GM10248 (cell line): ENCODE results near the gene GXYLT1.

Source experiments
- CTCF ChIA-PET: fragments of 300-600 bp; sonication (Branson Sonifier 250); formaldehyde crosslinking; extraction: SDS; loops from one replicate; lab custom pipeline; 2021; ENCODE audit warnings: antibody characterized with exemption; lab: Yijun Ruan, JAX
- POLR2A ChIA-PET: fragments of 350-650 bp; sonication (Branson Sonifier 250); formaldehyde crosslinking; extraction: SDS; loops from one replicate; lab custom pipeline; 2020; ENCODE audit warnings: antibody characterized with exemption; lab: Yijun Ruan, JAX
- DNase-seq: peaks from one replicate; pipeline ENCODE4 v3.0.0; 2012; ENCODE audit errors: extremely low spot score
- TF ChIP-seq, protein P1 (sequence below): IDR thresholded peaks from 2 replicates; pipeline ENCODE4 v1.5.1; 2012; ENCODE audit warnings: mild to moderate bottlenecking, low read depth; ENCODE audit errors: extremely low read depth, missing control alignments, control extremely low read depth

GXYLT1 gene

DNA sequence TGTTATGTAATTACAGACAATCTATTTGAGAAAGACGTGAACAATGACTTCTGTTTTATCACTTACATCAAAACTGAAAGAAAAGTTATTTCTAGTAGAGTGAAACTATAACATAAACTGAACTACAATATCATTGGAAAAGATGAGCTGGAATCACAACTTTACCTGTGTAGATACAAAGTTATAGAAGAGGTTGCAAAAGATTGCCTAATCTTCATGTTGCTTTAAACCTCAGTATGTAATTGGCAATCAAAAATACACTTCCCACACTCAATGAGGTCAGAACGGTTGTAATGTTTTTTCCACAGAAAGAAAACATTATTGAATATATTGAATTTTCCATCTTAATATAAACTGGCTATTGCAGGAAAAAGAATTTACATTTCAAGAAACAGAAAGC lies 37.7 kb upstream of the GXYLT1 start:
- POLR2A ChIA-PET = no interaction called here

DNA sequence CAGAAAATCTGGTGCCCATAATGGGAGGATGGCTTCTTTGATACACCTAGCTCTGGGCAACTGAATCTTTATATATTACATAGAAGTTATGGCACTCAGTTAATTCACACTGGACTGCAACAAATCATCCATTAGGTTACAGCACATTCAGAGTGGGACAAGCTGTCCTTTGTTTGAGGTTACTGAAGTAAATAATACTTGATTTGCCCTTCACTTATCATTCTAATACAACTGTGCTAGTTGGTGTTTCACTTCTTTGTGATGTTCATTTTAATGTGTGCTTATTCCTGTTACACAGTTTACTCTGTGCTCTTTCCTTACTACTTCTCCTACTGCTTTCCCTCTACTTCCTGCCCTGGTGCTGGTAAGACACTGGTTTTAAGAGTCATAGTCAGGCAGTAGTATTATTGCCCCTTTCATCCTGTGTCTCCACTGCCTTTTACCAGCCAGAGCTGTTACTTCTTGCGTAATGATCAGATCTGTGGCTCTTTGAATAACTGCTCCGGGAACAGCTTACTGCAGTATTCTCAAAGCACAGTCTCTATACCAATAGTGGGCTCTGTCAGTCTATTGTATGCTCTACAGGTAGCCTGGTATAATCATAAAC lies 36.4 kb upstream of the GXYLT1 start:
- DNase-seq = no peak
- CTCF ChIA-PET = interaction anchor here (1.4 to 1.7 kb wide), 5 partner anchors 11 to 191 kb away, joined by 3 to 7 read pairs (median 4); no protein-coding TSS in a partner anchor
- TF ChIP-seq, protein P1, sequence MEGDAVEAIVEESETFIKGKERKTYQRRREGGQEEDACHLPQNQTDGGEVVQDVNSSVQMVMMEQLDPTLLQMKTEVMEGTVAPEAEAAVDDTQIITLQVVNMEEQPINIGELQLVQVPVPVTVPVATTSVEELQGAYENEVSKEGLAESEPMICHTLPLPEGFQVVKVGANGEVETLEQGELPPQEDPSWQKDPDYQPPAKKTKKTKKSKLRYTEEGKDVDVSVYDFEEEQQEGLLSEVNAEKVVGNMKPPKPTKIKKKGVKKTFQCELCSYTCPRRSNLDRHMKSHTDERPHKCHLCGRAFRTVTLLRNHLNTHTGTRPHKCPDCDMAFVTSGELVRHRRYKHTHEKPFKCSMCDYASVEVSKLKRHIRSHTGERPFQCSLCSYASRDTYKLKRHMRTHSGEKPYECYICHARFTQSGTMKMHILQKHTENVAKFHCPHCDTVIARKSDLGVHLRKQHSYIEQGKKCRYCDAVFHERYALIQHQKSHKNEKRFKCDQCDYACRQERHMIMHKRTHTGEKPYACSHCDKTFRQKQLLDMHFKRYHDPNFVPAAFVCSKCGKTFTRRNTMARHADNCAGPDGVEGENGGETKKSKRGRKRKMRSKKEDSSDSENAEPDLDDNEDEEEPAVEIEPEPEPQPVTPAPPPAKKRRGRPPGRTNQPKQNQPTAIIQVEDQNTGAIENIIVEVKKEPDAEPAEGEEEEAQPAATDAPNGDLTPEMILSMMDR = no peak

More for the DNA sequence above, 37.7 kb upstream of the GXYLT1 start:
- TF ChIP-seq, protein P1 = no peak
- no peak for DNase-seq
- CTCF ChIA-PET = no interaction called here

DNA sequence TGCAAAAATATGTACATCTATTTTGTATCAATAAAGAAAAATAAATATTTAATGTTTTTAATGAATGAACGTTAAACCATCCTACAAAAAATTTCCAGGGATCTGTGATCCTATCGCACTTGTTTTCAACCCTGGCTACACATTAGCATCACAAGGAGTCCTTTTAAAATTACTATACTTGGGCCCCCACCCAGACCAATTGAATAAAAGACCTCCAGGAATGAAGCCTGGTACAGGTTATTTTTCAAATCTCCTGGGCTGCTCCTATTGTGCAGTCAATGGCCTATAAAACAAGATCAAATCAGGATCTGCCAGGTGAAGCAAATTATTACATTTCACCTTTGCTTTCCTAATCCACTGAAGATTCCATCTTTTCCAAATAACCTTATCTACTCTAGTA lies 33.4 kb upstream of the GXYLT1 start:
- CTCF ChIA-PET = no interaction called here
- POLR2A ChIA-PET = no interaction called here
- no peak for DNase-seq
- TF ChIP-seq, protein P1 = no peak

More for the DNA sequence above, 36.4 kb upstream of the GXYLT1 start:
- POLR2A ChIA-PET = no interaction called here

DNA sequence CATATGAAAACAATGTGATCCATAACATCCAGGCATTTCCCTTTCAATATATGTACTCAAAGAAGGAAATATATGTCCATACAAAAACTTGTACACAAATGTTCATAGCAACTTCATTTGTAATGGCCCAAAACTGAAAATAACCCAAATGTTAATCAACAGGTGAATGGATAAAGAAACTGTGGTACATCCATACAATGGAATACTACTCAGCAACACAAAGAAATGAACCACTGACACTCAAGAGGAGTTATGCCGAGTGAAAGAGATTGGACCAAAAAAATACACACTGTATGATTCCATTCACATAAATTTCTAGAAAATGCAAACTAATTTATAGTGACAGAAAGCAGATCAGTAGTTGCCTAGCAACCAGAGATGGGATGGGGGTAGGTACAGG lies 30.3 kb upstream of the GXYLT1 start:
- CTCF ChIA-PET = no interaction called here
- DNase-seq = no peak
- TF ChIP-seq, protein P1 = no peak
- POLR2A ChIA-PET = no interaction called here

DNA sequence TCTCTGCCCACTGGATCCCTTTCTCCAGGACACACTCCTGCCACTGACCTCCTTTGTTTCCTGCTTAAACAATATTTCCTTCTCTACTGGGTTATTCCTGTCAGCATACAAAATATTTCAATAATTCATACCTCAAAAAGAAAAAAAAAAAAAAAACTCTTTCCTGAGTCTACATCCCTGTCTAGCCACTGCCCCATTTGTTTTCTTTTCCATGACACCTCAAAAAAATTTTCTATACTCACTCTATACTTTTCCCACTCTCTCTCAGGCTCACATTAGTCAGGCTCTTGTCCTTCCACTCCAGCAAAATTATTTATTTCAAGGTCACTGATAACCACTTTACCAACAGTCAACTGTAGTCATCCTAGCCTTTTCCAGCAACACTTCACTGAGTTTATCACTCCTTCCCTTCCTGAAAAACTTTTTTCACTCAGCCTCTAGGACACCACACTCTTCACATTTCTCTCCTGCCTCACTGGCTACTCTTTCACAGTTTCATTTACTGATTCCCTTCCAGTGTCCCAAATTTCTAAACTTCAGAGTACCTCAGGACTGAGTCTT lies 29.4 kb upstream of the GXYLT1 start:
- TF ChIP-seq, protein P1 = no peak
- DNase-seq = no peak
- CTCF ChIA-PET = interaction anchor here (1.4 kb wide), 1 partner anchor 12 kb away, joined by 3 read pairs; no protein-coding TSS in a partner anchor
- POLR2A ChIA-PET = no interaction called here

DNA sequence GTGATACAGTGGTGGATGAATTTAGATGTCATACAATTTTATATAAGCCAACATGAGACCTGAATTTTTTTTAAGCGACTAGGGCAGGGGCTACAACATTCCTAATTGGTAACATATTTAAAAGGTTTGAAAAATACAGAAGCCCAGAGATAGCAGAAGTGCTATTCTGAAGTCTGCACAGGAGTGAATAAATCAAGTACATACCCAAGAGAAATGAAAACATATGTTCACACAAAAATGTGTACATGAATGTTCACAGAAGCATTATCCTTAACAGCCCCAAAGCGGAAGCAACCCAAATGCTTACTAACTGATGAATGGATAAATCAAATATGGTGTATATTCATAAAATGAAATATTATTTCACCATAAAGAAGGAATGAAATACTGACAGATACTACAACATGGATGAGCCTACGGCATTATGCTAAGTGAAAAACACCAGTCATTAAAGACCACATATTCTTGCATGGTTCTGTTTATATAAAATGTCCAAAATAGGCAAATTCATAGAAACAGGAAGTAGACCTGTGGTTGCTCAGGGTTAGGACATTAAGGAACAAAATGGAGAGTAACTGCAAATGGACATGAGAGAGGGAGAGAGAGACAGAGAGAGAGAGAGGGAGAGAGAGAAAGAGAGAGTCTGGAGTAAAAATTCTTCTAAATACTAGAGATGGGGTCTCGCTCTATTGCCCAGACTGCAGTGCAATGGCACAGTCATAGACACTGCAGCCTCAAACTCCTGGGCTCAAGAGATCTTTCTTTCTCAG lies 28.0 kb upstream of the GXYLT1 start:
- TF ChIP-seq, protein P1 = no peak
- POLR2A ChIA-PET = no interaction called here
- DNase-seq = no peak
- CTCF ChIA-PET = interaction anchor here (1.0 to 1.4 kb wide), 3 partner anchors 11 to 15 kb away, joined by 3 to 4 read pairs (median 3); no protein-coding TSS in a partner anchor
